Right lobe of liver (tissue), 6 donors: ENCODE measurements around the gene KCNK3. TPM values are rescaled to one million over a fixed set of nuclear protein-coding genes. Genes with fewer than 3 reads are reported as not detected.

Source experiments
- ATAC-seq, 4 donors: fragments of 200-7000 bp; cut with Tn5 transposase; one replicate each; pipeline ENCODE4 v1.9.1; 2020; ENCODE audit warnings: mild to moderate bottlenecking in 4 of 4, moderate library complexity in 4 of 4
- DNase-seq, 3 donors: peaks; one replicate each; pipeline ENCODE4 v3.0.0-alpha.2; 2020
- H3K27ac ChIP-seq, 3 donors: fragments of 200-600 bp; one replicate each; pipeline ENCODE4 v1.8.0; 2022
- H3K27me3 ChIP-seq, 2 donors: fragments of 200-600 bp; one replicate each; pipeline ENCODE4 v1.8.0; 2022
- H3K36me3 ChIP-seq, 4 donors: fragments of 200-600 bp; sonication (generic) in 1 of 4; one replicate each; pipeline versions ENCODE4 v1.5.1 to v1.8.0; 2017 to 2022; ENCODE audit warnings: control low read depth in 1 of 4
- H3K4me1 ChIP-seq, 4 donors: fragments of 200-600 bp; sonication (generic) in 1 of 4; one replicate each; pipeline versions ENCODE4 v1.5.1 to v1.8.0; 2017 to 2022; ENCODE audit warnings: control low read depth in 1 of 4
- H3K4me3 ChIP-seq, 3 donors: fragments of 200-600 bp; one replicate each; pipeline ENCODE4 v1.8.0; 2022
- H3K9me3 ChIP-seq, 4 donors: fragments of 200-600 bp; sonication (generic) in 1 of 4; one replicate each; pipeline versions ENCODE4 v1.5.1 to v1.8.0; 2017 to 2022; ENCODE audit warnings: control low read depth in 1 of 4
- CTCF ChIP-seq, 4 donors: fragments of 200-600 bp in 3 of 4; fragments of 450-650 bp in 1 of 4; IDR thresholded peaks; one replicate each; pipeline versions ENCODE4 v1.5.1 to v1.8.0; 2016 to 2022; ENCODE audit warnings: antibody characterized with exemption in 4 of 4, mild to moderate bottlenecking in 2 of 4
- POLR2A ChIP-seq: fragments of 450-650 bp; IDR thresholded peaks from one replicate; pipeline ENCODE4 v1.6.1; 2017; ENCODE audit warnings: antibody characterized with exemption, mild to moderate bottlenecking
- WGBS: methylation state at CpG from one replicate; pipeline ENCODE4 v1.1.6; 2018; ENCODE audit warnings: low coverage, low lambda C conversion rate; ENCODE audit not compliant: insufficient coverage; ENCODE audit errors: missing lambda C conversion rate; 5-methylcytosine and 5-hydroxymethylcytosine counted together
- intact Hi-C, 2 donors: fragments of 100-400 bp; cut with DNase I; formaldehyde crosslinking; loops; one replicate each; pipeline versions ENCODE4 v1.11.2 to v1.14.1; 2022
- total RNA-seq, 6 experiments: library from RNA; depleted of rRNA in 2 of 6; stranded (reverse); fragments of >200 nt in 2 of 6; fragmentation: NEBNext Ultra II Directional in 3 of 6; extraction: Animal tissue kit (Norgen Biotek cat#: 25700) in 3 of 6; gene quantifications; one replicate each; pipeline versions ENCODE4 v1.1.0 to v1.2.4, GENCODE V29; 2016 to 2023
- donor health status: DM: no; HTN: yes; CAD: no.
- donor health status: DM: no; HTN: no; CAD: no.
- donor health status: DM: no; HTN: no; CAD: no.
- donor health status: DM: no; HTN: yes; CAD: no.
- donor health status: DM: no; HTN: yes; CAD: no.

KCNK3 gene
- total RNA-seq, 6 experiments from 2014 or later: 0.18 to 0.43 (median 0.33) TPM

DNA sequence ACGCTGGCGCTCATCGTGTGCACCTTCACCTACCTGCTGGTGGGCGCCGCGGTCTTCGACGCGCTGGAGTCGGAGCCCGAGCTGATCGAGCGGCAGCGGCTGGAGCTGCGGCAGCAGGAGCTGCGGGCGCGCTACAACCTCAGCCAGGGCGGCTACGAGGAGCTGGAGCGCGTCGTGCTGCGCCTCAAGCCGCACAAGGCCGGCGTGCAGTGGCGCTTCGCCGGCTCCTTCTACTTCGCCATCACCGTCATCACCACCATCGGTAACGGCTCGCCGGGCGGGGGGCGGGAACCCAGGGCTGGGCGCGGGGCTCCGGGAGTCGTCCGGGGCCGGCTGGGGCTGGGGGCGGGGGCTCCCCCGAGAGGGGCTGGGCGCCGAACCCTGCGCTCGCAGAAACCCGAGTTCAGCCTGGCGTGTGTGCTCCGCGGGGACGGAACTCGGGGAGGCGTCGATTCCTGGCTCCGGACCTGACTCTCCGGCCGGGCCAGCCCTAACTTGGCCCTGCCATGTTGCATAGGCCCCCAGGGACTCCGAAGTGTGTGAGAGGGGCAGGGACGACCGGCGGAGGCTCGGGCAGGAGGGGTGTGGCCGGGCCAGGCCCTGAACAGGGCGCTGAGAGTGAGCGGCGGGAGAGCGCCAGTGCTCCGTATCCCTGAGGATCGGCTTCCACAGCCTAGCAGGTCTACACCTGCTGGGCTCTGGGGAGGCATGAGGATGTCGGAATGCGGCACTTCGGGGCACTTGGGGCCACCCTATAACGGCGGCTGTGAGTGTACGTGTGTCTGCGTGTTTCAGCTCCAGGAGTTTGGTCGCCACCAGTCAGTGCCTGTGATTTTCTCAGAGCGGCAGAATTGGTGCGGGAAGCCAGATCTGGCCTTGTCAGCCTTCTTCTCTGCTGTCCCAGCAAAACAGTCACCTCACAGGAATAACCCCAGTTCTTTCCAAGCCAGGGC lies 651 bp downstream of the KCNK3 start:
- DNase-seq: no peak
- Histone ChIP-seq H3K36me3 (no peaks in the 10 kb centered on the region), H3K9me3 (no peaks in the 10 kb centered on the region), H3K4me1 (peaks cover 0 to 9% (median 0%) of the 10 kb centered on the region in 4 donors), H3K27me3 (peaks cover 6 to 8% of the 10 kb centered on the region in 2 donors), H3K27ac (no peak overlapping the region), H3K4me3 (no peak overlapping the region)
- TF ChIP-seq CTCF (IDR thresholded peaks at IDR 0.05) (no peak), POLR2A (no peak)
- 18% methylated on average over 13 of the region's 83 CpGs for WGBS
- ATAC-seq: no peak
- intact Hi-C loops: no loop called here

GRCh38 chr2:26694001-26694400 lies 1.5 kb downstream of the KCNK3 start:
- H3K36me3 ChIP-seq: no peaks in the 10 kb centered on the region
- no peaks in the 10 kb centered on the region for H3K9me3 ChIP-seq
- H3K4me1 ChIP-seq: peaks cover 0 to 9% (median 0%) of the 10 kb centered on the region in 4 donors
- DNase-seq (no peak), ATAC-seq (no peak)
- 47% methylated on average over 5 of the region's 7 CpGs for WGBS
- intact Hi-C loops: no loop called here
- H3K4me3 ChIP-seq: no peak overlapping the region
- peaks cover 6 to 8% of the 10 kb centered on the region in 2 donors for H3K27me3 ChIP-seq
- TF ChIP-seq POLR2A (no peak), CTCF (IDR thresholded peaks at IDR 0.05) (no peak)
- H3K27ac ChIP-seq: no peak overlapping the region

DNA sequence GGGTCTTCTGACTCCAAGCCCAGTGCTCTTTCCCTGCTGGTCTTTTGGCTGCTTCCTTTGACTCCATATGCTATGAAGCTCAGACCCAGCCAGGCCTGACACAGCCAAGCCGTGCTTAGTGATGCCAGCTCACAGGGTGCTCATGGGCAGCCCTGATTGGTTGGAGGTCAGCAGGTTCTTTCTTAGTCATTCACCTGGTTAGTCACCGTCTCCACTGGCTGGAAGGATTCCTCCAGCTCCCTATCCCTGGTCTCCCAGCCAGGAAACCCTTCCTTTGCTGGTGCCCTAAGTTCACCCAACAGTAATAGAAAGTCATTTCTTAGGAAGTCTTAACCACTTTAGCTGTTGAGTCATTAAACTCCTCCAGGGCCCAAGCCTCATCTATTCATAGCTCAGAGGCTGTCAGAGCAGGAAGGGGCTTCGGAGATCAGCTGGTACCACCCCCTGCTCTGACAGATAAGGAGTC lies 3.9 kb downstream of the KCNK3 start:
- DNase-seq: no peak
- H3K27me3 ChIP-seq: peaks cover 6 to 8% of the 10 kb centered on the region in 2 donors
- ATAC-seq: no peak

DNA sequence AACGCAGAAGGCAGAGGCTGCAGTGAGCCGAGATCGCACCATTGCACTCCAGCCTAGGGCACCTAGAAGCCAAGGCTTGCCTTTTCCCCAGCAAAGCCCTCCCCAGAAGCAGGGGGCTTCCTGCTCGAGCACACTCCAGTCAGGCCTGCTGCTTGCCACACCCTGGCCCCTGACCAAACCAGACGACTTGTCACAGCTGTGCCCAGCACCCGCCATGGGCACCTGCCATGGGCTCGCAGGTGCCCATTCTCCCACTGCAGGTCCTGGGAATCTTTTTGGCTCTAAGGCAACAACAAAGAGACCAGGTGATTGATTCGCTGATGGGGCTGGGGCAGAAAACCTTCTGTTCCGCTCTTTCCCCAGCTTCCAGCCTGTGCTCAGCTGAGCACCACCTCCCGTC lies 4.9 kb downstream of the KCNK3 start:
- no peak for ATAC-seq
- no peaks in the 10 kb centered on the region for H3K9me3 ChIP-seq
- peaks cover 6 to 8% of the 10 kb centered on the region in 2 donors for H3K27me3 ChIP-seq
- no peak overlapping the region for H3K27ac ChIP-seq
- intact Hi-C loops: no loop called here
- DNase-seq: no peak
- no peaks in the 10 kb centered on the region for H3K36me3 ChIP-seq
- TF ChIP-seq CTCF (IDR thresholded peaks at IDR 0.05) (no peak), POLR2A (no peak)
- peaks cover 0 to 9% (median 0%) of the 10 kb centered on the region in 4 donors for H3K4me1 ChIP-seq
- no peak overlapping the region for H3K4me3 ChIP-seq
- WGBS: 73% methylated on average over 3 of the region's 10 CpGs

More for the DNA sequence above, 3.9 kb downstream of the KCNK3 start:
- H3K27ac ChIP-seq: no peak overlapping the region
- no peak overlapping the region for H3K4me3 ChIP-seq
- no peaks in the 10 kb centered on the region for H3K9me3 ChIP-seq
- H3K36me3 ChIP-seq: no peaks in the 10 kb centered on the region
- WGBS: 36% methylated on average over 3 of the region's 3 CpGs
- intact Hi-C loops: no loop called here
- TF ChIP-seq POLR2A (no peak), CTCF (IDR thresholded peaks at IDR 0.05) (no peak)
- peaks cover 0 to 9% (median 0%) of the 10 kb centered on the region in 4 donors for H3K4me1 ChIP-seq
